ENCODE data around the gene IFNGR1.

GRCh38 chr6:137200288-137200687 is 18.9 kb downstream of the IFNGR1 start:
- no peak for TF ChIP-seq CTCF (IDR thresholded peaks at IDR 0.05; ENCODE audit: low read length)
- no peak for TF ChIP-seq EZH2 (optimal IDR thresholded peaks at IDR 0.05; ENCODE audit: low read depth, low read length)
